GM18861 (cell line): ENCODE measurements around the gene TRIM54.
"Not testable (repeated sequence)": the region's sequence is repeated elsewhere in the genome, so short reads cannot be mapped to it uniquely, and the experiment has no call there.

Source experiments
- ATAC-seq: cut with Tn5 transposase; IDR thresholded peaks from one replicate; pipeline ENCODE4 v1.9.1; 2021; ENCODE audit not compliant: unreplicated experiment

The TRIM54 gene

DNA sequence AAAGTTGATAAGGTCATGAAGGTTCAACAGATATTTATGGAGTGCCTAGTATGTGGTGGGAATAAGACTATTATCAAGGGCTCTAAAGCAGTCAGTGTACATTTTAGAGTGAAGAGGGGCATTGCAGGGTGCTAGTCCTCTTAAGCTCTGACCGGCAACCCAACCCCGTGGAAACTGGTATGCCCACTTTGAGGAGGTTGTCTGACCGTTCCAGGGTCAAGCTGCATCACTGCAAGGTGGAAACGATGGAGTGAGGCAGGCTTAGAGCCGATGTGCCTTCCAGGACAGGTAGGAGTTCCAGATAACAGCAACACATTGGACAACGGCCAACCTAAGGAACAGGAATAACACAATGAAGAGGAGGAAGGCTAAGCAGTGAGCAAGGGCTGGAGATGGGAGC lies 27.4 kb downstream of the TRIM54 start:
- no peak for ATAC-seq

DNA sequence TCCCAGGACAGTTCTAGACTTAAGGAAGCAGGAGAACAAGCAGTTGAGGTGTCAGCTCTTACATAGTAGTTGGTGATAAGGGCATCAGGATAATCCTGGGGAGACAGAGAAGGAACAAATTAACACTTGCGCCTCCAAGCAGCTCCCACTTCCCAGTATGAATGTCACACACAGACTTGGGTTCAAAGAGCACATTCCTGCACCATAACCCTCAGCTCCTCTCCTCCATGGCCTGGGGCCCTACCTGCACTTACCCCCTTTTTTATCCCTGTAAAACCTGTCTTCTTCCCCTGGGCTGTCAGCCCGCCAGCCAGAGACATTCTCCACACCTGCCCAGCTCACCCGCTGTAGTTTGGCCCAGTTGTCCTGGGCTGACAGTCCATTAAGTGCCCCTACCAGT lies 29.9 kb downstream of the TRIM54 start:
- no peak for ATAC-seq

DNA sequence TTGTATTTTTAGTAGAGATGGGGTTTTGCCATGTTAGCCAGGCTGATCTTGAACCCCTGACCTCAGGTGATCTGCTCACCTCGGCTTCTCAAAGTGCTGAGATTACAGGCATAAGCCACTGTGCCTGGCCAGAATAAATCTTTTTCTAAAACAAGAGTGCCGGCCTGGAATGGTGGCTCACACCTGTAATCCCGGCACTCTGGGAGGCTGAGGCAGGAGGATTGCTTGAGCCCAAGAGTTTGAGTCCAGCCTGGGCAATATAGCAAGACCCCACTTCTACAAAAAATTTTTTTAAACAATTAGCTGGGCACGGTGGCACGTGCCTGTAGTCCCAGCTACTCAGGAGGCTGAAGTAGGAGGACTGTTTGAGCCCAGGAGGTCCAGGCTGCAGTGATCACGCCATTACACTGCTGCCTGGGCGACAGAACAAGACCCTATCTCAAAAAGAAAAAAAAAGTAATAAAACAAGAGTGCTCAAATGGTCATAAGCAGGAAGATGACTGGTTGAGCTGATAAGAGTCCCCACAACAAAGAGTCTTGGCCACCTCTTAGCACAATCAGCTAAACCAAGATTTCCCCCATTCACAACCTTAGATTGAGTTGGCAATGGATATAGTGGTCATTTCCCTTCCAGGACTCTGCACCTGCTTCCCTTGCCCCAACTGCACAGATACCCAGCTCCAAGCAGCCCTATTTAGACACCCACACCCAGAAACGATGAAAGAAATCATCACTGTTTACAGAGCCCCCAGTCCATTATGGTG lies 31.8 kb downstream of the TRIM54 start:
- no peak for ATAC-seq

DNA sequence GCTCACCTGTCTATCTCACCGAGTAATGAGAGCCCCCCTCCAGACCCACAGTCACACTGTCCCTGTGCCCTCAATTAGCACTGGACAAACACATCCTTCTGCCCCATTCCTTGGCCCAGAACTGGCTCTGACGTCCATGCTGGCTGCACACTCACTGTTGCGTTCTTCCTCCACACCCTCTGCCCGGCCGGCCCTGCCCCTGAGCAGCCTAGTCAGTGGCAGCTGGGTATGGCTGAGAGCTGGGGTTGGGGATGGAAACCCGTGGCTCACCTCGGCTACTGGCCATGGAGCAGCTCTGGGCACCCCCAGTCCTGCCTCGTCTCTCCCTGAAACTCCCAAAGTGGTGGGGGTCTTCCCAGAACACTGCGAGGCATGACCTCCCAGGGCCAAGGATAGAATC lies 32.5 kb downstream of the TRIM54 start:
- ATAC-seq = no peak

DNA sequence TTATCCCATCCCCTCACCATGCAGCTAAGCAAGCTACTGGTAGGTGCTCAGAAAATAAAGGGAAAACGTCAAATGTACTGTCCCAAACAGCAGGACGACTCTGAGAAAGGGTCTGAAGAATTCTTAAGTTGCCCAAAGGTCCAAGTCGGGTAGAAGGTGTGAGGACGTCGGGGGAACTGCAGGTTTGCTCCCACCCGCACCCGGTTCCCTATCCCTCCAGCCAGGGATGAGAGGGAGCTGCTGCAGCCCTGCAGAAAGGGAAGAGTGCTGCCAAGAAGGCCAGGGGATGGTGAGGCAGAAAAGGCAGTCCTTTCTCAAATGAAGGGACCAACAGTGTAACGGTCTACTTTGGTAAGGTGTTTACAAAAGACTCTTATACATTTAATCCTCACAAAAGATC lies 32.9 kb downstream of the TRIM54 start:
- ATAC-seq = no peak

DNA sequence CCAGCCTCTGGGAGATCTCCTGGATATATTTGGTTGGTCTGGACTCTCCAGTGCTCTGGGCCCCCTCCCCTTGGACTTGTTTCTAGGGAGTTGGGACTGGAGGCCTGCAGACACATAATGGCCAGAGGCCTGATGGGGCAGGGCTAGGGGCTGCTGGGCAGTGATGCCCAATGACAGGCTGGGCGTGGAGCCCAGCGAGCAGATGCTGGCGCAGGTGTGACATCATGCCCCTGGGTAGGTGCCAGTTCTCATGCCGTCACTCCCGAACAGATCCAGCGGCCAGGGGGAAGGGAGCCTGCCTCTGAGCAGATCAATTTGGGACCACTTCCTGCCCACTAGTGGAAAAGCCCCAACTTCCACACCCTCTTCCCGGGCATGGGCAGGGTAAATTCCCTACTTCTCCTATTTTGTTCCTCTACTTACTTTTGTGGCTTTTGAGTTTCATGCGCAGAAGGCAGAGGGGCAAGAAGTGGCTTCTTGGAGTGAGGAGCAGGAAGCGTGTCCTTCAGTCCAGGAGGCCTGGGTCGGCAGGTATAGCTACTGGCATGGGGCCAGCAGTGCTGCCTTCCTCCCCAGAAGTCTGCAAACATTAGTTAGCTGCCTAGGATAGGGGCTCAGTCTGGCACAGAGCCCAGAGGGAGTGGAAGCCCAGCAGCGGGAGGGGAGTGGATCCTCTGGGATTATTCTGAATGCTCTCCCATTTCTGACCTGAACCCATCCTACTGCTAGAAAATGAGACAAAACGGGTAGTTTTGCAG lies 34.6 kb downstream of the TRIM54 start:
- no peak for ATAC-seq

DNA sequence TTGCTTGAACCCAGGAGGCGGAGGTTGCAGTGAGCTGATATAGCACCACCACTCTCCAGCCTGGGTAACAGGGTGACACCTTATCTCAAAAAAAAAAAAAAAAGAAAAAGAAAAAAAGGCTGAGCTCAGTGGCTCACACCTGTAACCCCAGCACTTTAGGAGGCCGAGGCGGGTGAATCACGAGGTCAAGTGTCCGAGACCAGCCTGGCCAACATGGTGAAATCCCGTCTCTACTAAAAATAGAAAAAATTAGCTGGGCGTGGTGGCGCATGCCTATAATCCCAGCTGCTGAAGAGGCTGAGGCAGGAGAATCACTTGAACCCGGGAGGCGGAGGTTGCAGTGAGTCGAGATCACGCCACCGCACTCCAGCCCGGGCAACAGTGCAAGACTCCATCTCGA lies 37.6 kb downstream of the TRIM54 start:
- ATAC-seq = not testable (repeated sequence)

DNA sequence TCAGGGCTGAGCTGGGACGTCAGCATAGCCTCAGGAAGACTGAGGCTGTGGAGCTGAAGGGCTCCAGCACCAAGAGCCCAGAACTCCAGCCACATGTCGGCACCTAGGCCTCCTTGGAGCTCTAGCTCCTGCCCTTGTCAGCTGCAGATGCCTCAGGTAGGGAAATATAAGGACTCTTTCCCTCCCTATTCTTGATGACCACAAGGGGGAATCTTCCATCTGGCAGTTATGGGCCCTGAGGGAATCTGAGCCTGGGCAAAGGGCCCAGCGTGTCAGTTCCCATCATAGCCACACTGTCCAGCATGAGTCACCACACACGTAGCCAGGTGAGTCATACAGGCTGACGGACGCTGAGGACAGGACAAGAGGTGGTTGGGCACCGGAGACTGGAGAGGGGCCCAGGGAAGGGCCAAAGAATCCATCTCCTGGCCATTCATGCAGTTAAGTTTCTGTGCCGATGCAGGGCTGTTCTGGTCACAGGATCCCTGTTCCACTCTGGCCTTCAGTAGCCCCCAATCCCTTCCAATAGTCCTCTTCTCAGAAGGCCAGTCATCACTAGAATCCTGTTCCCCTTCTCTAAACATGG lies 38.8 kb downstream of the TRIM54 start:
- ATAC-seq = no peak

DNA sequence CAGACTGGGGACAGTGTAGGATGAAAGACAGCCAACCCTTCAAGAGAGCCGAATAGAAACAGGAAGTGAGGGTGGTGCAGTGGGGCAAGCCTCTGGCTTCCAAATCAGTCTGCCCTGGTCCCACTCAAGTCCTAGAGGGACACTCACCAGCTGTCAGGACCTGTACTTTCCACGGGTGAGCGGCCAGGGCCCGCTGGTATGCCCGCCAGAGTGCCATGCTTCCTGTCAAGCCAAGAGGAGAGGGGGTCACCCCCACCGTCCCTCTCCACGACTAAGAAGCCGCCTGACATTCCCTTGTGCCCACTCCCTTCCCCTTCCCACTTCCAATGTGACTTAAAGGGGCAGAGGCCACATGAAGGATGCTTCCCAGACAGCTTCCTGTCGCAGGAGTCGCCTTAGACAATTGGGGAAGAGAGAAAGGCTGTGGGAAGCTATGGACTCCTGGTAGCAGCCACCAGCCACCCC lies 40.1 kb downstream of the TRIM54 start:
- ATAC-seq = no peak

DNA sequence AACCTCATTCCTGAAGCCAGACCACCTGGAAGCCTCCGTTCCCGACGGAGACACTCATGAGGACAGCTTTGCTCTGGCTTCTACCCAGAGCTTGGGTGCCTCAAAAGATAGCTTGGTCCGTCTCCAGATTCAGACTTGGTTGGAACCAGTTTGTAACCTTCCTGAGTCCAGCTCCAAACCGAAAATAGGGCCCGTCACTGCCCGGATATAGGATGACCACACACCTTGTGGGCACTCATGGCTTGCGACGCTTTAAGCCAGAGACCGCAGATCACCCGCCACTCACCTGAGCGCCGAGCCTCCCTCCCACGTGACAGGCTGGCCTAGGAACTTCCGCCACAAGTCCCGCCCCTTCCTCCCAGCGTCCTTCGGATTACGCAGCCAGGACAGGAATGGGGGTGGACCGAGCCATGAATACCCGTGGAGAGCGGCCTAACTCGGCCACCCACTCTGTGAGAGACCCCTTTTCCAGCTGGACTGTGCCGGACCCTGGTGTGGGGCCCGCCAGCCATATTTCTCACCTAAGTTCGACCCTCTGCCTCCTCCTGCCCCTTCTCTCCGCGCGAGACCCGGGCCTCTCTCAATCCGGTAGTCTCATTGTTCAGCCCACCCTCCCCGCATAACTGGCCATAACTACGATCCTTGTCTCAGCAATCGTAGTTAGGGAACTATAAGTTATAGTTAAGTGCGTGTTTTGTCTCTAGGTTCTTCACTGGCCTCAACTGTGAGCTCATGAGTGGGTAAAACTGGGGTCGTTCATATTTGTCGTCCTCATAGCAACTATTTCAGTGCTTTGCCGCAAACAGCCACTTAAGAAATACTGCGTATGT lies 40.8 kb downstream of the TRIM54 start, which contains the start of gene MPV17:
MPV17 (minus strand) TSS at position 332 of the 830 bp plus-strand sequence. CDS start 580 bp downstream, outside the sequence.
- ATAC-seq = peak; percentile 70

DNA sequence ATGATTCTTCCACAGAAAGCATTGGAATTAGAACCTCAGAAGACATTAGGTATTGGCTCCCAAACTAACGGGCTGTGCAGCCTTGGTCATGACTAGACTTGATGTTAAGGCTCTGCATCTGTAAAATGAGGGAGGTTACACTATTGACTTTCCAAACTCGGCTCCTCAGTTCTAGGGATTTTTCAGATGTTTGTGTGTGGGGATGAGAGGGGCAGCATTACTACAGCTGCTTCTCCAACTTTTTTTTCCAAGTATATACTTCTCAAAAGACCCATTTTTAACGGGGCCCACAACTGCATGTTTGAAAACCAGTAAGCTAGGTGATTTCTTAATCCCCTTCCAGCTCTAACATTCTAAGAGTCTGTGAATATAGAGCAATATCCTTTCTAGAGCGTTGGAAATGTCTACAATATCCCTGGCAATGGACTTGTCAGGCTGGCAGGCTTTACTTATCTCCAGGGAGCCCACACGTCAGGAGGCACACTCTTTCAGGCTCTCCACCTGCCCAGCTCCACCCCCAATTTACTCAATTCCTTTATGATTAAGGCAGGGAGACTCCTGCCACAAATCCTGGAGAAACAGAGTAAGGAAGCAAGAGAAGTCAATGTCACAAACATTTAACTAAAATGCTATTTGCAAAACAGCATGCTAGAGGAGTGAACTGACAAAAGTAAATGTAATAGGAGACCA lies 41.5 kb downstream of the TRIM54 start:
- no peak for ATAC-seq

DNA sequence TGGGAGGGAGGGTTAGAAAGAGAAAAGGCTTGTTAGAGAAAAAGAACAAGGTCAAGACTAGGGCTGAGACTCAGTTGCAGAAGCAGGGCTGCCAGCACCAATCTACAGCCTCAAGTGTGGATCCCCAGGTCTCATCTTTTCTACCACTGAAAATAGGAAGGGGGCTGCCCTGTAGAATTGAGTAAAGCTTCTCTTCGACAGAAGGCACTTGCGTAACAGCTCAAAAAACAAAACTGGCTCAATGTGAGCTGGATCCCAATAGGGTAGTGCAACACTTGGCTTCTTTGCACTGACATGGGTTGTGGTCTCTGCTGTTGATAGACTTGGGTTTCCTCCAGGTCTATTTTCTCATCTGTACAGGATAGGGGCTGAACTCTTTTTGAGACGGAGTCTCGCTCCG lies 42.5 kb downstream of the TRIM54 start:
- no peak for ATAC-seq

DNA sequence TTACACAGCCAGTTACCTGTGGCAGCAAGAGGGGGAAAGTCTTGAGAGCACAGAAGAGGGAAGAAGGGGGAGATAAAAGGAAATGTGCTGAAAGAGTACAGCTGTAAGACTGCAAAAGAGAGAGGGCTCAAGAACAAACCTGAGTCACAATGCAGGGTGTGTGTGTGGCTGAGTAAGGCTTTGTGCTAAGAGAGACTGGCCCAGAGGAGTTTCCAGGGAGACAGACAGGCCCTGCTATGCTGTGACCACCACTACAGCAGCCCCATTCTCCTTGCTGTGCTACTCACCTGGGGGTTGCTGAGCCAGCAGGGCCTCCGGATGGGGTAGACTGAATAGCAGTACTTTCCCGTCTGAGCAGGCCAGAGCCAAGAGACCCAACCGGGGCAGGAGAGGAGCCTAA lies 53.1 kb downstream of the TRIM54 start:
- no peak for ATAC-seq

DNA sequence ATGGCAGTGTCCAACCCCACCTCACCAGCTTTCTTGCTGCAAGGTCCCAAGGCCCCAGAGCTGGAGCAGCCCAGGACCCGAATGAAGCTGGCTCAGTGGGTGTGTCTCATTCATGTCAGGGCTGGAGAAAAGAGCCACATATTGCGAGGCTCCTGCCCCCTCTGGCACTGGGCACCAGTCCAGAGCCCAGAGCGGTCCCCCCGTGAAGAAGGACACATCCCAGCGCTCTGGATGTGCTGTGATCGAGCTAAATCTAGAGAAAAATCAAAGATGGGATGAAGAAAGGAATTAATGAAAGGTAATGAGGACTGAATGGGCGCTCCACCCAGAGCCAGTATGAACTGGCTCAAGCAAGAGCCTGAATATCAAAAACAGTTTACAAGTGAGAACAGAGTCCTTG lies 53.9 kb downstream of the TRIM54 start:
- ATAC-seq = no peak

DNA sequence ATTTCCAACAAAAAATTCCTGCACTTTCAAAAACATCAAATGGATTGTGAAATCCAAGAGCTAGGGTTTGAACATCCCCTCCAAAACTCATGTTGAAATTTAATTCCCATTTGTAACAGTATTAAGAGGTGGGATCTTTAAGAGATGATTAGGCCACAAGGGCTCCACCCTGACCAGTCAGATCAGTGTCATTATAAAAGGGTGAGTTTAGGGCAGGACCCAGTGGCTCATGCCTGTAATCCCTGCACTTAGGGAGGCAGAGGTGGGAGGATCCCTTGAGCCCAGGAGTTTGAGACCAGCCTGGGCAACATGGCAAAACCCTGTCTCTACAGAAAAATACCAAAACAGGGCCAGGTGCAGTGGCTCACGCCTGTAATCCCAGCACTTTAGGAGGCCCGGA lies 65.4 kb downstream of the TRIM54 start:
- no peak for ATAC-seq

DNA sequence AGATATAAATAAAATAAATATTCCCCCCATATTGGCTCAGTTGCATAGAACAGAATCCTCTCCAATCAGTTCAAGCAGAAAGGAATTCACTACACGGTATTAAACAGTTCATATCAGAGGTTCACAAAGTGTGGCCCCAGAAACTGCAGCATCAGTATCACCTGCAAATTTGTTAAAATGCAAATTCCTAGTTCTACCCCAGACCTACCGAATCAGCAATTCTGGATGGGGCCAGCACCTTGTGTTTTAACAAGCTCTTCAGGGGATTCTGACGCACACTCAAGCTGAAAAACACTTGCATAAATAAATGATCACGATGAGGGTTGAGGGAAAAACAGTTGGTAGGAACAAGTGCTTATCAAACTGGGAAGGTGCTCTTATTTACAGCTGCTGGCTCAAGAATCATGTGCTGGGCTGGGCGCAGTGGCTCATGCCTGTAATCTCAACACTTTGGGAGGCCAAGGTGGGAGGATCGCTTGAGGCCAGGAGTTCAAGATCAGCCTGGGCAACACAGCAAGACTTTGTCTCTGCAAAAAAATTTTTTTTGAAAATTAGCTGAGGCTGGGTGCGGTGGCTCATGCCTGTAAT lies 68.0 kb downstream of the TRIM54 start:
- no peak for ATAC-seq

DNA sequence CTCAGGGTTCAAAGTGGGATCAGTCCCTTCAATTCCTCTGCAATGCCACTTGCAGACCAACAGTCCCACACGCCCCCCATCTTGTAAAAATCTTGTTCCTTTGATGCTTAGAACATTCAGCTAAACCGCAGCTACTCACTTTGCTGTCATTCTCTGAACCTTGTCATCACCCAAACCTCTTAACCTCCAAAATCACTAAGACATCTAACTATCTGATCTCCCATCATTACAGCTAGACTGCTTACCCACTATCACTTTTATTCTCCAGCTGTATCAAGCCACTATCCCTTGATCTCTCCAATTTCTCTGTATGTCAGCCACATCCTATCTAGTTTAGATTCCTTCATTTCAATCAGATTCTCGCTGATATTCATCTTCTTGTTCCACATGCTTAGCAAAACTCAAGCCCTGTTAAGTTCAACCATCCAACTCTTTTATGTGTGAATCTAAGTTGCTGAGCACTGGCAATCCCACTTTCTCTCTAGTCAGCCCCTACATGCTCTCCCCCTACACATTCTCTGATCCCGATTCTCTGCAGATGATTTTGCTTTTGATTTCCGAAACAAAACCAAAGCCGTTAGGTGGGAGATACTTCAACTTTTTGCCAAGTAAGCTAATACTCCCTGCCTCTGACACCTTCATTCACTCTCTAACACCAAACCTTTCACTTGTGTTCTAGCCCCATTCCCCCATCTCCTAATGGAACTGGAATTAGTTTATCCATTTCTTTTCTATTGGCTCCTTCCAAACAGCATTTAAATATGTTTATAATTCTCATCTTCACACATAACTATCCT lies 69.8 kb downstream of the TRIM54 start:
- ATAC-seq = no peak

DNA sequence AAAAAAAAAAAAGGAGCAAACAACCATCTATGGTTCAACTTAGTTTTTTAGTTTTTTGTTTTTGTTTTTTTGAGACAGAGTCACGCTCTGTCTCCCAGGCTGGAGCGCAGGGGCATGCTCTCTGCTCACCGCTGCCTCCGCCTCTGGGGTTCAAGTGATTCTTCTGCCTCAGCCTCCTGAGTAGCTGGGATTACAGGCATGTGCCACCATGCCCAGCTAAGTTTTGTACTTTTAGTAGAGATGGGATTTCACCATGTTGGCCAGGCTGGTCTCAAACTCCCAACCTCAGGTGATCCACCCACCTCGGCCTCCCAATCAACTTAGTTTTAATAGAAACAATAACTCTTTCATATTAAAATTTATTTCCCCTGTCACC lies 71.1 kb downstream of the TRIM54 start:
- not testable (repeated sequence) for ATAC-seq
